CD4-positive, alpha-beta memory T cell (primary cell): Measurements from ENCODE around the gene SPDYE18. TPM values are rescaled to one million over a fixed set of nuclear protein-coding genes. Genes with fewer than 3 reads are reported as not detected.
"Not testable (repeated sequence)": the region's sequence is repeated elsewhere in the genome, so short reads cannot be mapped to it uniquely, and the experiment has no call there.

ENCODE experiments used
- CTCF ChIA-PET: fragments of 350-600 bp; sonication (Branson Sonifier 250); formaldehyde crosslinking; loops from one replicate; lab custom pipeline; 2021; ENCODE audit warnings: inconsistent platforms; ENCODE audit not compliant: partially characterized antibody; lab: Charles Lee
- POLR2A ChIA-PET: fragments of 350-600 bp; sonication (Branson Sonifier 250); formaldehyde crosslinking; loops from one replicate; lab custom pipeline; 2021; ENCODE audit not compliant: partially characterized antibody; lab: Charles Lee
- DNase-seq, 5 donors: peaks; one replicate each; pipeline versions ENCODE4 v3.0.0 to v3.0.0-alpha.2; 2020 to 2022; ENCODE audit warnings: mixed read lengths in 1 of 5
- H3K27ac ChIP-seq: one replicate; pipeline ENCODE4 v1.7.0; 2013; ENCODE audit warnings: low read depth, low read length
- H3K27me3 ChIP-seq: 2 replicates; pipeline ENCODE4 v1.7.0; 2013; ENCODE audit warnings: mild to moderate bottlenecking, low read length, moderate library complexity; ENCODE audit not compliant: insufficient read depth
- H3K36me3 ChIP-seq: 2 replicates; pipeline ENCODE4 v1.7.0; 2013; ENCODE audit warnings: mild to moderate bottlenecking, low read length, moderate library complexity; ENCODE audit not compliant: insufficient read depth
- H3K4me1 ChIP-seq: 2 replicates; pipeline ENCODE4 v1.7.0; 2013; ENCODE audit warnings: mild to moderate bottlenecking, low read length, moderate library complexity; ENCODE audit not compliant: insufficient read depth
- H3K4me3 ChIP-seq, 2 donors: one replicate each; pipeline ENCODE4 v1.7.0; 2013; ENCODE audit warnings: low read length in 2 of 2, mild to moderate bottlenecking in 1 of 2
- H3K9me3 ChIP-seq, 2 donors: one replicate each; pipeline ENCODE4 v1.7.0; 2013; ENCODE audit warnings: low read length in 2 of 2, control low read depth in 1 of 2; ENCODE audit not compliant: control insufficient read depth in 1 of 2
- H3K27ac Mint-ChIP-seq, 7 donors: one replicate each; pipeline ENCODE4 v1.8.0; 2020 to 2021; ENCODE audit warnings: mixed read lengths in 7 of 7, mild to moderate bottlenecking in 6 of 7, inconsistent platforms in 3 of 7, moderate library complexity in 3 of 7
- H3K27me3 Mint-ChIP-seq, 2 donors: one replicate each; pipeline ENCODE4 v1.8.0; 2020 to 2021; ENCODE audit warnings: mixed read lengths in 2 of 2
- H3K36me3 Mint-ChIP-seq, 2 donors: one replicate each; pipeline ENCODE4 v1.8.0; 2020 to 2021; ENCODE audit warnings: mixed read lengths in 2 of 2, inconsistent platforms in 1 of 2, mild to moderate bottlenecking in 1 of 2
- H3K4me1 Mint-ChIP-seq, 4 donors: one replicate each; pipeline ENCODE4 v1.8.0; 2020 to 2021; ENCODE audit warnings: mixed read lengths in 4 of 4, mild to moderate bottlenecking in 1 of 4
- H3K4me3 Mint-ChIP-seq, 8 donors: one replicate each; pipeline ENCODE4 v1.8.0; 2020 to 2021; ENCODE audit warnings: mixed read lengths in 8 of 8, mild to moderate bottlenecking in 7 of 8, moderate library complexity in 6 of 8, inconsistent platforms in 3 of 8
- H3K9me3 Mint-ChIP-seq, 8 donors: one replicate each; pipeline ENCODE4 v1.8.0; 2020 to 2021; ENCODE audit warnings: mixed read lengths in 8 of 8, mild to moderate bottlenecking in 5 of 8, inconsistent platforms in 3 of 8, moderate library complexity in 1 of 8
- intact Hi-C: fragments of 100-400 bp; cut with micrococcal nuclease; formaldehyde crosslinking; loops from one replicate; pipeline ENCODE4 v1.15.1; 2023
- polyA plus RNA-seq, 2 donors: library from polyadenylated mRNA; unstranded; fragments of 300-500 nt; fragmentation: Illumina TruSeq; gene quantifications; one replicate each; pipeline ENCODE4 v1.2.3, GENCODE V29; 2021
- total RNA-seq, 2 experiments: library from RNA; stranded (reverse); gene quantifications; one replicate each; pipeline ENCODE4 v1.2.3, GENCODE V29; 2021

The SPDYE18 gene
- total and polyA plus RNA-seq, 4 experiments from 2014 or later: 1.5 to 2.8 TPM; not detected in 2

DNA sequence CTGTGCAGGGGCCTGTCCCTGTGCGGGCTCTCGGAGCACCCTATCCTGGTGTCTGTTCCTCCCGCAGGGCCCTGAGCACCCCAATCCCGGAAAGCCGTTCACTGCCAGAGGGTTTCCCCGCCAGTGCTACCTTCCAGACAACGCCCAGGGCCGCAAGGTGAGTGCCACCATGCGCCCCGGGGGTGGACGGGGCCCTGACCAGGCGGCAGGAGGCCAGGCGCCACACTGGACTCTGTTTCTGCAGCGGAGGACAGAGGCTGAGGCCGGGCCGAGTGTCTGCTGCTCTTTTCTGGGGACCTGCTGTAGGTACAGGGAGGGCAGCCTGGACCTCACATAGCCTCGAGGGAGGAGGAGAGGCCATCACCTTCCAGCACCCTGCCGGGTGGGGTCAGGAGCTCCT is 58.2 kb downstream of the SPDYE18 start:
- H3K4me1 ChIP-seq, H3K4me3 ChIP-seq, H3K4me3 Mint-ChIP-seq, H3K9me3 ChIP-seq, H3K27ac Mint-ChIP-seq, DNase-seq, CTCF ChIA-PET, H3K36me3 ChIP-seq, H3K27ac ChIP-seq, POLR2A ChIA-PET, H3K9me3 Mint-ChIP-seq, intact Hi-C loops, H3K27me3 ChIP-seq, H3K4me1 Mint-ChIP-seq, H3K27me3 Mint-ChIP-seq, H3K36me3 Mint-ChIP-seq: not testable (repeated sequence)

- intact Hi-C loops, H3K27me3 ChIP-seq, H3K4me3 Mint-ChIP-seq, H3K9me3 ChIP-seq, H3K9me3 Mint-ChIP-seq, POLR2A ChIA-PET, DNase-seq, H3K36me3 Mint-ChIP-seq, H3K36me3 ChIP-seq, H3K27ac ChIP-seq, H3K27ac Mint-ChIP-seq, H3K4me3 ChIP-seq, H3K4me1 ChIP-seq, CTCF ChIA-PET, H3K27me3 Mint-ChIP-seq, H3K4me1 Mint-ChIP-seq: not testable (repeated sequence)
Measured at GRCh38 chr7:77003241-77003640, 59.1 kb downstream of the SPDYE18 start.

DNA sequence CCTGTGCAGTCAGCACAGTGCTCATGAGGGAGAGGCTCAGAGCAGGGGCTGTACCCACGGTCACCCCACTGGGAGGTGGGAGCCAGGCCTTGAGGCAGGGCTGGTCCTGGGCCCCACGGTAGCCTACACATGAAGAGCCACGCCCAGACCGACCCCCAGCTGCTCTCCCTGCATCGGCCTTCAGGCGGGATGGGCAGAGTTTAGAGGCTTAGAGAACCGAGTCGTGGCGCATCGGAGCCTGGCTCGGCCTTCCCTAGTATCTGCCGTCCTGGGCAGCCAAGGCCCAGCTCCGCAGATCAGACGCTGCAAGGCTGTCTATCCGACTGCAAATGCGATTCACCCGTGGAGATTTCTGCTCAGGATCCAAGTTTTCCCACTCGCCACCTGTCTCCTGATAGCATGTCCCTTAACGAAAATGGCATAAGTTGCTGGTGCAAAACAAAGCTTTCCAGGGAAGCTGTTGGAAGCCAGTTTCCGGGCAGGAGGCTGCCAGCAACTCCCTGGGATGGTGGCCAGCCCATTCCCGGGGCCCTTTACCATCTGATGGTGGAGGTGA is 59.6 kb downstream of the SPDYE18 start:
- CTCF ChIA-PET, H3K9me3 ChIP-seq, POLR2A ChIA-PET, H3K36me3 ChIP-seq, DNase-seq, H3K4me3 Mint-ChIP-seq, H3K4me1 Mint-ChIP-seq, H3K36me3 Mint-ChIP-seq, intact Hi-C loops, H3K27me3 Mint-ChIP-seq, H3K4me3 ChIP-seq, H3K27me3 ChIP-seq, H3K27ac ChIP-seq, H3K9me3 Mint-ChIP-seq: not testable (repeated sequence)
- H3K27ac Mint-ChIP-seq: peak overlapping the region in 1 of 7 donors; percentile 40
- peaks cover 11% of the 10 kb centered on the region for H3K4me1 ChIP-seq

DNA sequence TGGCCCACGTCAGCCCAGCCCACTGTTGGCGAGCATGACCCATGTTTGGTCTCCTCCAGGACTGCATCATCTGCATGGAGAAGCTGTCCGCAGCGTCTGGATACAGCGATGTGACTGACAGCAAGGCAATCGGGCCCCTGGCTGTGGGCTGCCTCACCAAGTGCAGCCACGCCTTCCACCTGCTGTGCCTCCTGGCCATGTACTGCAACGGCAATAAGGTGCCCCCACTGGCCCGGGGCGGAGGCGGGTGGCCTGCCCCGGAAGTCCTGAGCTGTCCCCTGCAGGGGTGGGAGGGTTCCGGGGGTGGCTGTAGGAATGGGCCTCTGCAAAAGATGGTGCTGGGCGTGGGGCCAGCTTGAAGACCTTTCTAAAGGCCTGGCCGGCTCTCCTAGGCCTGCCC is 60.3 kb downstream of the SPDYE18 start:
- H3K4me1 ChIP-seq: peaks cover 17% of the 10 kb centered on the region
- H3K36me3 ChIP-seq, POLR2A ChIA-PET, H3K27ac Mint-ChIP-seq, DNase-seq, H3K36me3 Mint-ChIP-seq, CTCF ChIA-PET, H3K27me3 ChIP-seq, H3K4me1 Mint-ChIP-seq, intact Hi-C loops, H3K9me3 Mint-ChIP-seq, H3K4me3 ChIP-seq, H3K27me3 Mint-ChIP-seq, H3K9me3 ChIP-seq, H3K4me3 Mint-ChIP-seq, H3K27ac ChIP-seq: not testable (repeated sequence)

Other genes with a start within 250 kb of the SPDYE18 start
- gene SPDYE17, start 30.2 kb downstream of the SPDYE18 start, total RNA-seq: not detected
- gene SPDYE17, start 30.2 kb downstream of the SPDYE18 start, polyA plus RNA-seq: not detected
- 10 to 100 TPM; 15.1 to 16.0 TPM for gene CCDC146, start 60.1 kb upstream of the SPDYE18 start, total RNA-seq
- gene CCDC146, start 60.1 kb upstream of the SPDYE18 start, polyA plus RNA-seq: 1 to 10 TPM; 2.5 to 3.2 TPM
- 1 to 10 TPM; 2.9 to 4.5 TPM for gene FGL2, start 137.3 kb upstream of the SPDYE18 start, total RNA-seq
- gene FGL2, start 137.3 kb upstream of the SPDYE18 start, polyA plus RNA-seq: 1 to 10 TPM; 2.5 to 4.6 TPM